ENCODE results near the gene FST. TPM values are rescaled to one million over a fixed set of nuclear protein-coding genes. Genes with fewer than 3 reads are reported as not detected.
A peak's percentile ranks its signal among the peaks of the same experiment; 100 is the strongest.

Gene FST
- polyA plus RNA-seq, 4 donors = 28.5 to 174 (median 35.7) TPM

DNA sequence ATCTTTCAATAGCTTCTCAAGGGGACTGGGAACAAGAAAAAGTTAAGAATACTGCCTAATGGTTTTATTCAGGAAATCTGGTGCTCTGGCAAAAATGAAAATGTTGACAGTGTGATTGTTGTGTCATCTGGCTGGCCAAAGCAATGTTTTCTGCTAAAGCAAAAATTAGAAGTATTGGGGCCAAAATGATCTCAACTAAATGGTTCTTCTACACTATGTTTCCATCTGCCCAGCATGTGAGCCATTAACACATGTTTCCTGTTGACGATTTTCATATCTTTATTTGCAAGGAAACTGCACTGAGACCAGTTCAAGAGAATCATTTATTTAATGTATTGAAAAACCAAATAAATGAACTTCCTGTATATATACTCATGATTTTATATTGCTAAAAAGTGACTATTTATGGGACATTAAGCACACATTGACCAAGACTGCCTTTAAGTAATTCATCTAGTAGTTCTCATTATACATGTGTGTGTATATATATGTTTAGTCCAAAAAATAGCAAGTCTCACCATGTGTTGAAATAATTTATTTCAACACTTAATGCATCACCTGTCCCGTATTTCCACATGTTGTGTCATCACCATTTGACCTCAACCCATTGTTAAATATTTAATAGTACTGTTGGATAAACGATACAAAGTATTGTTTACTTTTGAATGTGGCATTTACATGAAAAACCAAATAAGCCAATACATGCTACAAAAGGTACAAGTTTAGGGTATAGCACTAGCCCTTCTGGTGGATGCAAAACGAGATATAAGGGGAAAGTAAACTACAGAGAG lies 7.5 kb upstream of the FST start:
- DNase-seq (ENCODE audit: low read depth in 4 of 4, low spot score in 3 of 4) = no peak

GRCh38 chr5:53473633-53474032 lies 6.8 kb upstream of the FST start:
- no peak for DNase-seq (ENCODE audit: low read depth in 4 of 4, low spot score in 3 of 4)

- DNase-seq (ENCODE audit: low read depth in 4 of 4, low spot score in 3 of 4) = no peak
Measured at GRCh38 chr5:53475320-53475719, 5.1 kb upstream of the FST start.

DNA sequence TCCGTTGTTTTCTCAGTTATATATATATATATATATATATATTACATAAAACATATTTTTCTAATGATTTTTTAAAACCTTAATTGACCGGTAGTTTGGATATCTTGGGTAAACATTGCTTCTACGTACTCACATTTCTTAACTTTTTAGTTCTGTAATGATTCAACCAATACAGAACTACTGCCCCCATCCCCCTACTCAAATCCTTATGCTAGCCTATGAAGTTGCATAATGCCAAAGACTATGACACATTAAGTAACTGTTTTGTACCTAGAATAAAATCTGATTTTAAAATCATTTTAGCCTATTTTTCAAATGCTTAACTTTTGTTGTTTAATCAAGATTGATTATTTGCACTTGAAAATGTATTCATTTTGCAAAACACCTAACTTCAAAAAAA lies 4.4 kb upstream of the FST start:
- DNase-seq (ENCODE audit: low read depth in 4 of 4, low spot score in 3 of 4) = no peak

DNA sequence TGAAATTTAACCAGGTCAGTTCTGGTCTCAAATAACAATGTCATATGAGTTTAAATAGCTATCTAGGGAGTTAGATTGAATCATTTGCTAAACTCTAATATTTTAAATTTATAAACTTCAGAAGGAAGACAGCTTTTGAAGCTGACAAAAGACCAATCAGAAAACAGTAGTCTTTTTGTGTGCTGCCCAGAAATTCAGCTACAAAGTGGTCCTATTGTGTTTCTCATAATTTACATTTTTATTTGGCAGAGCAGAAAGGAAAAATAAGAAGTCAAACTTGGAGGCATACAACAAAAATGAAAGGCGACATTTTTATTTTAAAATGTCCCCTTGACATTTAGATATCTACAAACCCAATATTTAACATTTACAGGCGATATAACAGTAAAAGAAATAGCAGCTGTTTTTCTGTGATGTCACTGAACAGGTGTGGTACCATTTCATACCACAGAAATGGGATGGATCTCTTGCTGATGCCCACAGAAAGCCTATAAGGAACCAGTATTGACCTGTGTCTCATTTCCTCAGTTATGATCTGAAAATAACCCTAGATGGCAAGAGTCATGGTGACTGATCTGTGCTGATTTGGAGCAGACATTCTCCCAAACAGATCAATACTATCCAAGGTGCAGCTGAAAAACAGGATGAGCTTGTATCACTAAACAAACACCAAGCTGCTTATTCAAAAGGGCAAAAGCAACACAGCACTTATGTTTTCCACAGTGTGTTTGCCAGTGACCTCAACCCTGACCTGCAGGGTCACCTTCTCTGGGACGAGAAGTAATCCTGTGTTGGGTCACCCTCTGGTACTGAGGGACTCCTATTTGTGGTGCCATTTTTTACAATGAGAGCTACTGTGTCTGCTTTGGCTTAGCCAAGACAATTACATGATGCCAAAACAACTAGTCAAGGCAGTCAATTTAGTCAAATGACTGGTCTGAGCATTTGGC lies 3.6 kb upstream of the FST start:
- DNase-seq (ENCODE audit: low read depth in 4 of 4, low spot score in 3 of 4) = no peak

- DNase-seq (ENCODE audit: low read depth in 4 of 4, low spot score in 3 of 4) = peak in 3 of 4 donors; percentile 51 to 61 (median 55)
Measured at GRCh38 chr5:53478411-53479044, 1.9 kb upstream of the FST start.

DNA sequence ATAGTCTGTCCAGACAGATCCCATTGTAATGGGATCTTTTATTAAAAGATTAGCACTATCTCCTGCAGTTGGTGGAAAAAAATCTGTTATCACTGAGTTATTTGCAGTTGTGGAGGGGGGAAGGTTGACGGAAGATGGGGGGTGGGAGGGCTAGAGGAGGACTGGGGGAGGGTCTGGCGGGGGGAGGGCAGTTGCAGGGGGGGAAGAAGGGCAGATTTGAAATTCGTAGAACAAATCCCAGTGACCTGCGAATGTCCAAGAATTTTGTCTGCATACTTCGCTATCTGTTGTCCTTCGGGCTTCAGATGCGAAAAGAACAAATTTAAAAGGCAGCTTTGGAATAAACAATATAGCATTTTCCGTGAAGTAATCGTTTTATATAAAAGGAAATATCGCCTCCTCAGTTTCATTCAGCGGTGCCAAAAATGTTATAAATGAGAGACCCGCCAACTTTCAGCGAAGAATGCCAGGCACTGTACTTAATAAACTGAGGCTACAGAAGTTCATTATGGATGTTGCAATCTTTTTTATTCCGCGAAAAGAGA lies 1.3 kb upstream of the FST start:
- peak in 1 of 4 donors; percentile 1 for DNase-seq (ENCODE audit: low read depth in 4 of 4, low spot score in 3 of 4)

GRCh38 chr5:53479590-53480415 lies 626 bp upstream of the FST start:
- DNase-seq (ENCODE audit: low read depth in 4 of 4, low spot score in 3 of 4) = peak in 2 of 4 donors; percentile 33 to 40

GRCh38 chr5:53481159-53481886 lies 894 bp downstream of the FST start:
- peak in 1 of 4 donors; percentile 18 for DNase-seq (ENCODE audit: low read depth in 4 of 4, low spot score in 3 of 4)

- DNase-seq (ENCODE audit: low read depth in 4 of 4, low spot score in 3 of 4) = peak in 2 of 4 donors; percentile 4 to 29
Measured at GRCh38 chr5:53481887-53482716, 1.7 kb downstream of the FST start.

DNA sequence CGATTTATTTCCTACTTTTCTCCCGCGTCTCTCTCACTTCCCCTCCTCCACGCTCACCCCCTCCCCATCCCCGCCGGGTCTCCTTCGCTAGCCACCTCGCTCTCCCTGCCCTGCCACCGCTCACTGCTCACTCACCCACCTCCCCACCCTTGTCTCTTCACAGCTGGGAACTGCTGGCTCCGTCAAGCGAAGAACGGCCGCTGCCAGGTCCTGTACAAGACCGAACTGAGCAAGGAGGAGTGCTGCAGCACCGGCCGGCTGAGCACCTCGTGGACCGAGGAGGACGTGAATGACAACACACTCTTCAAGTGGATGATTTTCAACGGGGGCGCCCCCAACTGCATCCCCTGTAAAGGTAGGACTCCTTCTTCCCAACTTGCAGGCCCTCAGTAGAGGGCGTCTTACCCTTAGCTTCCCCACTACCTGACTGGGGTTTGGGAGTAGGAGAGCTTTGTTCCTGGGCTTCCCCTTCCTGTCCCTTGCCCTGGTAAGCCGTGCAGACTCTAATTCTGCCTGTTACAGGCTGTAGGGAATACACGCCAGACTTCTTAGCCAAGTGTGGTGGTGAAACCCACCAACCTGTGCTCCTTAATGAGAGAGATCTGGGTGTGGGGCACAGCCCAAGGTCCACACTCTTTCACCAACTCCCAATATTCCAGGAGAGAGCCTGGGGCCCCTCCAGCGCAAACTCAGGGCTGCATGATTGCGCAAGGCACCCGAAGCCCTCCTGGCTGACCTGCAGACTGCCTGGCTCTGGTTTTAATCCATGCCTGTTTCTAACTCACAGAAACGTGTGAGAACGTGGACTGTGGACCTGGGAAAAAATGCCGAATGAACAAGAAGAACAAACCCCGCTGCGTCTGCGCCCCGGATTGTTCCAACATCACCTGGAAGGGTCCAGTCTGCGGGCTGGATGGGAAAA lies 2.5 kb downstream of the FST start:
- peak in 2 of 4 donors; percentile 16 to 30 for DNase-seq (ENCODE audit: low read depth in 4 of 4, low spot score in 3 of 4)

DNA sequence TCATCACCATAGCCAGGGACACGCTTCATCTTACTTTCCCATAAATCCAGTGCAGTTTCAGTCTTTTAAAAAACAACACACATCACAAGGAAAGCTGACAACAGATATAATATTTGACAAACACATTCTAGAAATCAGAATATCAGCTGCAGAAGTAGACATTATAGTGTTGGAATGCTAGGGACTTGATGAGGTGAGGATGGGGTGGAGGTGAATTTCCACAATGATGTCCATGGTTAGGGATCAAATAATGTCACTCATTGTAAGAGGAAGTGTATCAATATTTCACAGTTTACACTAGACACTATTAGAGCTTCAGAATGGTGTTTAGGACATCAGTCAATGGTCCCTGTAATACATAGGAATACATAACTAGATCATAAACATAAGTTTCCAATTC lies 7.0 kb downstream of the FST start:
- DNase-seq (ENCODE audit: low read depth in 4 of 4, low spot score in 3 of 4) = no peak

DNA sequence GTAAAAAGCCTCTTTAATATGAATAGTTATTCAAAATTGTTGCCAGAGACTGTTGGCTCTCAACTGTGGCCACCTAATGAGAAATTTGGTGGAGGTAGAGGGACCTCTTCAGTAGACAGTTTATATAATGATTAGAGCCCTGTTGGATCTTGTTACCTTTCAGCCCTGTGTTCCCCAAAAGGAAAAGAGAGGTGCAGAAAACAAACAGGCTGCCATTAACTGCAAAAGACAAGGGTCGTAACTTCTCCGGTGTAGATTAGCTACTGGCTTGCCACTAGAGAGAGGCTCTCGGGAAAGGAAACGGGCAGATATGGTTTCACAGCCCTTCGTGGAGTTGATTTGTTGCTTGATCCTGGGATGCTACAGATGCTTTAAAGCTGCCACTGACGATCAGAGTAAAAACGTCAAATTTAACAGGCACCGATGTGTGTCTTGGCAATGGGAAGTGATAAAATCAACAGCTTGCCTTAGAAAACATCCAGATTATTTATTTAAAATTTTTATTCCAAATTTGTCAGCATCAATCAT lies 7.8 kb downstream of the FST start:
- DNase-seq (ENCODE audit: low read depth in 4 of 4, low spot score in 3 of 4) = peak in 1 of 4 donors; percentile 30

- no peak for DNase-seq (ENCODE audit: low read depth in 4 of 4, low spot score in 3 of 4)
Measured at GRCh38 chr5:53490747-53491146, 10.3 kb downstream of the FST start.

- DNase-seq (ENCODE audit: low read depth in 4 of 4, low spot score in 3 of 4) = no peak
Measured at GRCh38 chr5:53501054-53501453, 20.6 kb downstream of the FST start.

DNA sequence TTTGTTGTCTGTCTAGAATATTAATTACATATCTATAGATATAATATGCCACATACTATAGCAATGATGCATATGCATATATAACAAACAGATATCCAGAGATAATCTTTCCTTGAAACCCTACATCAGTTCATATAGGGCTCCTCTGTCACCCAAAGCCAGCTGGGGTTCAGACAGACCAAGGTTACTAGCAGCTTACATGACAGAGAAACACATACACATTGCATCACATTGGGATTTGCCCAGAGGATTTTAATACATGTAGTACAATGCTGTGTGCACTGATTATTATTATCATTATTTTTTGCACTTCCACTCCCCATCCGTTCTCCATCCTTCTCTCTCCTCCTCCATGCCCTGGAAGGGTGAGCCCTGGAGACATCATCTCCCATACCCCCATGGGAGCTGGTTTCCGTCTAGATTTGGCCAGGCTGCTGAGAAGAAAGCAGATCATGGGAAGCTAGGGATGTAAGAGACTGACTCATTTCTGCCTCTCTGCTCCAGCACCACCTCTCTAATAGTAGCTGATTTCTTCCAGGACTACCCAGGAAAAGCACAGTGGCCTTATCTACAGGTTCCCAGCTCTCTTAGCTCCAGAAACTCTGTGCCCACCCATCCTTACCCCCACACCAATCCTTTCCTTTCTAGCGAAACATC lies 23.3 kb downstream of the FST start:
- no peak for DNase-seq (ENCODE audit: low read depth in 4 of 4, low spot score in 3 of 4)

DNA sequence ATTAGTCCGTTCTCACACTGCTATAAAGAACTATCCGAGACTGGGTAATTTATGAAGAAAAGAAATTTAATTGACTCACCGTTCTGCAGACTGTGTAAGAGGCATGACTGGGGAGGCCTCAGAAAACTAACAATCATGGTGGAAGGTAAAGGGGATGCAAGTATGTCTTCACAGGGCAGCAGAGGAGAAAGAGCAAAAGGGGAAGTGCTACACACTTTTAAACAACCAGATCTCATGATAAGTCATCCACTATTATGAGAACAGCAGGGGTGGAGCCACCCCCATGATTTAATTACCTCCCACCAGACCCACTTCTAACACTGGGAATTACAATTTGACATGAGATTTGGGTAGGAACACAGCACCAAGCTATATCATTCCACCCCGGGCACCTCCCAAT lies 26.6 kb downstream of the FST start:
- DNase-seq (ENCODE audit: low read depth in 4 of 4, low spot score in 3 of 4) = no peak
